Measurements from ENCODE around the gene ZFYVE21.

The ZFYVE21 gene

DNA sequence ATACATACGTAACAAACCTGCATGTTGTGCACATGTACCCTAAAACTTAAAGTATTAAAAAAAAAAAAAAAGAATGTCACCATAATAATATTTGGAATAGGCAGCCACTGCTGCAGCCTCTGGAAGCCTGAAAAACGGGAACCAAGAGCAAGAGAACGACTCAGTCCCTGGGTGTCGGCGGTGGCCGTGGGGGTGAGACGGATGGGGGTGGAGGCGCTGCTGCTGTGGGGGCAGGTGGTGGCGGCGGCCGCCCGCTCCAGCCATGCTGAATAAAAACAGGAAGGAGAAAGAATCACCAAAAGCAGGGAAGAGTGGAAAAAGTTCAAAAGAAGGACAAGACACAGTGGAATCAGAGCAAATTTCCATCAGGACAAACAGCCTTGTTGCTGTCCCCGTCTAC is 46.9 kb downstream of the ZFYVE21 start:
- TF ChIP-seq, protein P1, sequence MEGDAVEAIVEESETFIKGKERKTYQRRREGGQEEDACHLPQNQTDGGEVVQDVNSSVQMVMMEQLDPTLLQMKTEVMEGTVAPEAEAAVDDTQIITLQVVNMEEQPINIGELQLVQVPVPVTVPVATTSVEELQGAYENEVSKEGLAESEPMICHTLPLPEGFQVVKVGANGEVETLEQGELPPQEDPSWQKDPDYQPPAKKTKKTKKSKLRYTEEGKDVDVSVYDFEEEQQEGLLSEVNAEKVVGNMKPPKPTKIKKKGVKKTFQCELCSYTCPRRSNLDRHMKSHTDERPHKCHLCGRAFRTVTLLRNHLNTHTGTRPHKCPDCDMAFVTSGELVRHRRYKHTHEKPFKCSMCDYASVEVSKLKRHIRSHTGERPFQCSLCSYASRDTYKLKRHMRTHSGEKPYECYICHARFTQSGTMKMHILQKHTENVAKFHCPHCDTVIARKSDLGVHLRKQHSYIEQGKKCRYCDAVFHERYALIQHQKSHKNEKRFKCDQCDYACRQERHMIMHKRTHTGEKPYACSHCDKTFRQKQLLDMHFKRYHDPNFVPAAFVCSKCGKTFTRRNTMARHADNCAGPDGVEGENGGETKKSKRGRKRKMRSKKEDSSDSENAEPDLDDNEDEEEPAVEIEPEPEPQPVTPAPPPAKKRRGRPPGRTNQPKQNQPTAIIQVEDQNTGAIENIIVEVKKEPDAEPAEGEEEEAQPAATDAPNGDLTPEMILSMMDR (conservative IDR thresholded peaks at IDR 0.05; ENCODE audit: control insufficient read depth, insufficient read depth, low read depth, low read length), result no peak
- no peak overlapping the region for H3K4me3 ChIP-seq (ENCODE audit: control insufficient read depth, low read depth, low read length)
- DNase-seq (ENCODE audit: low read depth), result no peak

DNA sequence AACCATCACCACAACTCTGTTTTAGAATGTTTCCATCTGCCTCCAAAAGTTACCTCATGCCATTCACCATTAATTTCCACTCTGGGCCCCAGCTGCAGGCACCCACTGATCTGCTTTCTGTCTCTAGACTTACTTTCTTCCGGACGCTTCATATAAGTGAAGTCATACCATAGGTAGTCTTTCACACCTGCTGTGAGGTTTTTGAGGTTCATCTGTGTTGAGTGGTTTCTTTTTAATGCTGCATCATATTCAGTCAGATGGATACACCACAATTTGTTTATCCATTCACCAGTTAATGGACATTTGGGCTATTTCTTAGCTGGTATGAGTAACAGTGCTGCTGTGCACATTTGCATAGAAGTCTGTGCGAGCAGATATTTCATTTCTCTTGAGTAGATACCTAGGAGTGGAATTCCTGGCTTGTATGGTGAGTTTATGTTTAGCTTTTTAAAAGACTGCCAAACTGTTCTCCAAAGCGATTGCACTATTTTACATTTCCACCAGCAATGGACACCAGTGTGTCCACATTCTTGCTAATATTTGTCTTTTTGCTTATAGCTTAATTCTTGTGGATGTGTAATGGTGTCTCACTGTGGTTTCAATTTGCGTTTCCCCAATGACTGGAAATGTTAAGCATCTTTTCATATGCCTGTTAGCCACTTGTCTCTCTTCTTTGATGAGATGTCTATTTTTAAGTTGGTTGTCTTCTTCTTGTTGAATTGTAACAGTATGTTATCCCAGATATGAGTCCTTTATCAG is 48.3 kb downstream of the ZFYVE21 start:
- no peak overlapping the region for H3K4me3 ChIP-seq (ENCODE audit: control insufficient read depth, low read depth, low read length)
- no peak for DNase-seq (ENCODE audit: low read depth)
- TF ChIP-seq, protein P1 (conservative IDR thresholded peaks at IDR 0.05; ENCODE audit: control insufficient read depth, insufficient read depth, low read depth, low read length), result no peak

DNA sequence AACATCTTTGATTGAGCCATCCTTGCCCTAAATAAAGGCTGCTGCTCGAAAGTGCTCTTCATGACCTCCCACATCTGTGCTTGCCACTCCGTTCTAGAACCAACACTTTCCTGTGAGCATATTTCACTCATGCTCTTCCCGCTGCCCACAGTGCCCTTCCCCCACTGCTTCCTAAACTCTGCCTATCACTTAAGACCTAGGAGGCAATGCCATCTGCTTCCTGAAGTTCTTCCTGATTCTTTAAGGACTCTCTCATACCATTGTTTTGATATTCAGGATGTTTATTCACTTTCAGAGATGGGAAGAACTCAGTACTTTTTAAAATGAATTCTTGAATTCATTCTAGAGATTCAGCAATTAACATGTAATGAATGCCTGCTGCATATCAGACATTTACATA is 49.9 kb downstream of the ZFYVE21 start:
- no peak overlapping the region for H3K4me3 ChIP-seq (ENCODE audit: control insufficient read depth, low read depth, low read length)
- TF ChIP-seq, protein P1 (conservative IDR thresholded peaks at IDR 0.05; ENCODE audit: control insufficient read depth, insufficient read depth, low read depth, low read length), result no peak
- no peak for DNase-seq (ENCODE audit: low read depth)

DNA sequence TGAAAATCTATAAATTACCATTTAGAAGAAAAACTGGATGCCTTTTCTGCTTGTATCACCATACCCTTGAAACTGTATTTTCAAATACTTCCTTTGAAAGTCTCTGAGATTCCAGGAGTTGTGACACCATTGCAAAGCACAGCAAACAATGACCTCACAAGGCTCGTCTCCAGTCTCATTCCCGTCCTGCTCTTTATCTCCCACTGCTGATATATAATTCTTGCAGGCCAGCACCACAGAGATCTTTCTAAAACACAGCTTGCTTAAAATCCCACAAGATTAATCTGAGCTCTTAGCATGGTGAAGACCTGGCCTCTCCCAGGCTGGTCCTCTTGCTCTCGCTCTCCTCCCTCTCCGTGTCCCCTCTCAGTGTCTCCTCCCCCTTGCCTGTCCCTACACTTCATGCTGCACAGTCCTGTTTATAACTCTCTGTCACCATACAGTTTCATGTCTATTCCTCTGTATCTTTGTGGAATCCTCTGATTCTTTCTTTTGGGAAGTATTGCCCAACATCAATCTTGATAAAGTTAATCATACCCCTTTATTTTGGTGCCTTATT is 51.8 kb downstream of the ZFYVE21 start:
- TF ChIP-seq, protein P1 (conservative IDR thresholded peaks at IDR 0.05; ENCODE audit: control insufficient read depth, insufficient read depth, low read depth, low read length), result no peak
- no peak for DNase-seq (ENCODE audit: low read depth)
- no peak overlapping the region for H3K4me3 ChIP-seq (ENCODE audit: control insufficient read depth, low read depth, low read length)

DNA sequence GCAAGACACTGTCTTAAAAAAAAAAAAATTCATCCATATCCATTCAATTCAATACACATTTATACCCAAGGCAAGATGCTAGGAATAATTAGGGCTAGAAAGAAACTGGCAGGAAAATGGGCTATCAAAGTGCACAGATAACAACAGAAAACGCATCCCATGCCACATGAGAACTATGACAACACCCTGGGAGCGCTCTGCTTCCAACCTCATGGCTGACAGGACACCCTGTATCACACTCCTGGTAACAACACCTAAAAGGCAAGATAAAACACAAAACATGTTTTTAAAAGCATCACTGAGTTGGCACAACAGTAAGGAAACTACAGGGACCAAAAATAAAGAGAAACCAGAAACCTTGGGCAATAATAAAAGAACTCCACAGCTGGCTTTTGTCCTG is 54.9 kb downstream of the ZFYVE21 start:
- no peak for DNase-seq (ENCODE audit: low read depth)
- TF ChIP-seq, protein P1 (conservative IDR thresholded peaks at IDR 0.05; ENCODE audit: control insufficient read depth, insufficient read depth, low read depth, low read length), result no peak
- no peak overlapping the region for H3K4me3 ChIP-seq (ENCODE audit: control insufficient read depth, low read depth, low read length)

DNA sequence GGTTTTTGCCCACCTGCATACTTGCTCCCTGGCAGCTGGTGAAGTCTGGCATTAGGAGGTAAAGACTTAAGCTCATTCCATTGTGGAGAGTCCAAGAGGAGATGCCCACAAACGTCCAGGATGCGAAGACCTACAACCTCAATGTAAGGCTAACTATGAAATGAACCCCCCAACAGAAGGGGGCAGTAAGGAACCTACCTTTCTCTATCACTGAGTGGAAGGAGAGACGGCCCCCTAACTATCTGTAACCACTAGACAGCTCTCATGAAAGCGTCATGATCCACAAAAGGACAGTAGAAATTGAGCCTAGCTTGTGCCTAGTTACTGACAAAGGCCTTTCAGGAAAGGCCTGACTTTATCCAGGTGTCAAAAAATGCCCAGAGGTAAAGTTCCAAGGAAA is 55.3 kb downstream of the ZFYVE21 start:
- TF ChIP-seq, protein P1 (conservative IDR thresholded peaks at IDR 0.05; ENCODE audit: control insufficient read depth, insufficient read depth, low read depth, low read length), result no peak
- DNase-seq (ENCODE audit: low read depth), result no peak
- no peak overlapping the region for H3K4me3 ChIP-seq (ENCODE audit: control insufficient read depth, low read depth, low read length)
